Renal cortical epithelial cell (primary cell): ENCODE results near the gene C11orf21. TPM values are rescaled to one million over a fixed set of nuclear protein-coding genes. Genes with fewer than 3 reads are reported as not detected.

Source experiments
- DNase-seq: peaks from one replicate; pipeline ENCODE4 v3.0.0-alpha.2; 2011; ENCODE audit warnings: low read depth
- total RNA-seq: library from RNA; depleted of rRNA; stranded (reverse); fragments of >200 nt; gene quantifications from 2 replicates; pipeline ENCODE4 v1.2.3, GENCODE V29; 2014

Gene C11orf21
- total RNA-seq, 1 donor from 2014 or later, result 0.10 TPM

DNA sequence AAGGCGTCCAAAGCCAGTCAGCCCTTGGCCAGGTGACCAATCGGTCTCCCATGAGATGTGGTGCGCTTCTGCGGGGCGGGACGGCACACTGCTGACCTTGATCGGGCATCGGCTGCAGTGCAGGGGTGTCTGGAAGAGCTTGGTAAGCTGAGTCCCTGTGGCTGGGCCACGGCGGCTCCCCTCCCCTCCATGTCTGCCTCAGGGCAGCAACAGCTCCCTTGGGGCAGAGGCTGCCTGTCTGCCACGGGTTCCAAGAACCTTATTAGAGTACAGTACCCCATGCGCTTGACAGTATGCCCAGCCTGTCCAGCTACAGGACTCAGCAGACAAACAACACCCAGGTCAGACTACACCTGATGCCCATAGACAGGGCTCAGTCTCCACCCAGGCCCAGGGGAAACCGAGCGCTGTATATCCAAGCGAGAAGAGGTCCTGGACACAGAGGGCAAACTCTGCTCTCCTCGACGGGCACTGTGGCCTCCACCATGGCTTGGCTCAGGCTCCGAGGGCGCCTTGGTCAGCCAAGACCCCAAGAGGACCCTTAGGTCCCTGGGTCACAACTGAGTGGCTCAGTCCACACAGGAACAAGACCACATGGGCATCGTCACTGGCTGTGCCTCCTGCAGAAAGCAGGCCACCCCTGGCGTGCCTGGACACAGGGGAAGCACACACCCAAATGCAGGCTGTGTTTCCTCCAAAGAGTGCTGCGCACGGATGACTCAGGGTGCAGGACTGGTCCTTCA lies 19.0 kb upstream of the C11orf21 start:
- DNase-seq, result no peak

- DNase-seq, result no peak
Observed at GRCh38 chr11:2319791-2320472, 18.2 kb upstream of the C11orf21 start.

- DNase-seq, result no peak
Observed at GRCh38 chr11:2318707-2319106, 17.0 kb upstream of the C11orf21 start.

DNA sequence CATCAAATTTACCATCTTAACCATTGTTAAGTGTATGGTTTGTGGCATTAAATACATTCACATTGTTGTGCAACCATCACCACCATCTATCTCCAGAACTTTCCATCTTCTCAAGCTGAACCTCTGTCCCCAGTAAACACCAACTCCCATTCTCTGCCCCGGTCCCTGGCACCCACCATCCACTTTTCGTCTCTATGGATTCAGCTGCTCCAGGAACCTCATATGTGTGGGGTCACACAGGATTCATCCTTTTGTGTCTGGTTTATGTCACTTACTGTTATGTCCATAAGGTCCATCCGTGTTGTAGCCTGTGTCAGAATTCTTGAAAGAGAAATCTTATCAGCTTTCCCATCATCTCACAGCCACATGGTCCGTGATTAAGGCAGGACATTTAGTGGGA lies 16.4 kb upstream of the C11orf21 start:
- DNase-seq, result no peak

DNA sequence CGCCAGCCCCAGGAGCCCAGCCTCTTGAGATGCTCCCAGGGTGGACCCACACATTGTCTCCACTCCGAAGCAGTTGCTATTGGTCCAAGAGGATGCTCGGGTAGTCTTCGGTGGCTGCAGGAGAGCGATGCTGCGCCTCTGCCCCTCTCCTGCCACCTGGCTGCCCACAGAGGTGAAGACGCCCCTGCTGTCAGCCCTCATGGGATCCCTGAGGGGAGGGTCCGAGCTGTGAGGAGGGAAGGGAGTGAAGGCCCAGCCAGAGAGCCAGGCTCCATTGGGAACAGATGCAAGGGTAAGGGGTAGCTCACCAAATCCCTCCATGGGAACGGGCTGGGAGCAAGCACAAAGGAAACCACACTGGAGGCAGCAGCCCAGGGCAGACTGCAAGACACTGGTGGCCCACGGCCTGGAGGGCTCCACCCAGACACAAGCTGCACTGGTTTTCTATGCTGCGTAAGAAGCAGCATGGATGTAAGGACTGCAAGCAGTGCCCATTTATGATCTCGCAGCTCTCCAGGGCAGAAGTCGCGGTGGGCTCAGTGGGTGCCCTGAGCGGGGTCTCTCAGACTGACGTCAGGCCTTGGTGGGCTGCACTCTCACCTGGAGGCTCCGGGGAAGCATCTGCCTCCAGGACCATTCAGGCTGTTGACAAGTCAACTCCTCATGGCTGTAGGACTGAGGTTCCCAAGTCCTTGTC lies 15.8 kb upstream of the C11orf21 start:
- no peak for DNase-seq

- DNase-seq, result no peak
Observed at GRCh38 chr11:2316963-2317244, 15.2 kb upstream of the C11orf21 start.

- DNase-seq, result no peak
Observed at GRCh38 chr11:2316169-2316962, 14.6 kb upstream of the C11orf21 start.

DNA sequence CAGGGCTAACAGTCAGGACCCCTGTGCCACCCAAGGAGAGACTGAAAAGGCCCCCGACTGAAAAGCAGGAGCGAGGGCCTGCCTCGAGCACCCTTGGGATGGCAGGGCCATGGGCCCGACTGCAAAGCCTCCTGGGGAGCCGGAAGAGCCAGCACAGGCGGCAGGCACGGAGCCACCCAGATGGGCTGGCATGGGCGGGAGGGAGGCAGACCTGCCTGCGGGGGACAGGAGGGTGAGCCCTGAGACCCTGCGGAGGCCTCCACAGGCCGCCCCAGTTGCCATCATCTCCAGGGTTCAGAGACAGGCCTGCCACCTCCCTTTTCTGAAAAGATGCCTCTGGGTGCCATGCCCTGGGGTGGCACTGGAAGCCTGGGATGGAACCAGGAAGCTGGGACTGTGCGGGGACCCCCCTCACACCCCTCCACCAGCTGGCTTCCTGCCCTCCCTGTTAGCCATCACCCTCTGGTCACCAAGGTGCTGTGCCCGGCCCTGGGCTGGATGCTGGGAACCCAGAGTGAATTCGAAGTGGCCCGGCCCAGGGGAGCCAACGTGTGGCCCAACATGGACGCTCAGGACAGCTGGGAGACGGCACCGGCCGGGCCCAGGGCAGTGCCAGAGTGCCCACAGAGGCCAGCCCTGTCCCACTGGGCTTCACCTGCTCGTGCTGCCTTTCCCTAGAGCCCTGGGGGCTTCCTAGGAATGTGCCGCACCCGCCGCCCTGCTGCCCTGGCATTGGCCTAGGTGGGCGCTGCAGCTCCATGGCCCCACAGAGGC lies 13.9 kb upstream of the C11orf21 start:
- no peak for DNase-seq

DNA sequence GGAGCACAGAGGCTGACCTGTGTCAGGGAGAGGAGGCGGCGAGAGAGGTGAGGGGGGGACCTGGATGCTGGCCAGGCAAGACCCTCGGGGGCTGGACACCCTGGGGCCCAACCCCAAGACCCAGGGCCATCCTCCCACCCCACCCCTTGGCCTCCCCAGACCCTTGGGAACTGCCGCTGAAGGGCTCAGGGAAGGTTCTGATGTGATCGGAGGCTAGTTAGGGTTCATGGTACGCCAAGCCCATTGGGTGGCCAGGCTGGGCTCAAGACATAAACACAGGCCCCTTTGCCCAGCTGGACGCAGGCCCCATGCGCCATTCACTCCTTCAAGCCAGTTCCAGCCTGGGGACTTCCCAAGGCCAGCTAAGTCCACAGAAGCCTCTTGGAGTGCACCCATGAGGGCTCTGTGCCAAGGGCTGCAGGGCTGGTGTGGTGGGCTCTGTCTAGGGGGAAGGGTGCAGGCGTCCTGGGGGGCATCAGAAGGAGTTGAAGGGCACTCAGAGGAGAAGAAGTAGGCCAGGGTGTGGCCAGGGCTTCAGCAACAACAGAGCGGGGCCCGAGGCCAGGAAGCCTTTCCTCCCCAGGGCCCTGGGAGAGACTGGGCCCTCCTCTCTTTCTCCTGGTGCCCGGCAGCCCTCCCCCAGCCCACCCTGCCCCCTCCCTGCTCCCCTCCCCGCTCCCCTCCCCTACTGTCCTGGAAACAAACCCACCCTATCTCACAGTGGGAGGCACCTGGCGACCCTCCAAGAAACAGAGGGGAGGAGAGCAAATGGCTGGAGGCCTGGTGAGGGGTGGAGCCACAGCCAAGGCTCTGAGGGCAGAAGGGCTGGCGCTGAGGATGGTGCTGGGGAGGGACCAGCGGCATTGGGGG lies 13.0 kb upstream of the C11orf21 start:
- DNase-seq, result peak; percentile 28

- DNase-seq, result no peak
Observed at GRCh38 chr11:2314136-2314524, 12.4 kb upstream of the C11orf21 start.

DNA sequence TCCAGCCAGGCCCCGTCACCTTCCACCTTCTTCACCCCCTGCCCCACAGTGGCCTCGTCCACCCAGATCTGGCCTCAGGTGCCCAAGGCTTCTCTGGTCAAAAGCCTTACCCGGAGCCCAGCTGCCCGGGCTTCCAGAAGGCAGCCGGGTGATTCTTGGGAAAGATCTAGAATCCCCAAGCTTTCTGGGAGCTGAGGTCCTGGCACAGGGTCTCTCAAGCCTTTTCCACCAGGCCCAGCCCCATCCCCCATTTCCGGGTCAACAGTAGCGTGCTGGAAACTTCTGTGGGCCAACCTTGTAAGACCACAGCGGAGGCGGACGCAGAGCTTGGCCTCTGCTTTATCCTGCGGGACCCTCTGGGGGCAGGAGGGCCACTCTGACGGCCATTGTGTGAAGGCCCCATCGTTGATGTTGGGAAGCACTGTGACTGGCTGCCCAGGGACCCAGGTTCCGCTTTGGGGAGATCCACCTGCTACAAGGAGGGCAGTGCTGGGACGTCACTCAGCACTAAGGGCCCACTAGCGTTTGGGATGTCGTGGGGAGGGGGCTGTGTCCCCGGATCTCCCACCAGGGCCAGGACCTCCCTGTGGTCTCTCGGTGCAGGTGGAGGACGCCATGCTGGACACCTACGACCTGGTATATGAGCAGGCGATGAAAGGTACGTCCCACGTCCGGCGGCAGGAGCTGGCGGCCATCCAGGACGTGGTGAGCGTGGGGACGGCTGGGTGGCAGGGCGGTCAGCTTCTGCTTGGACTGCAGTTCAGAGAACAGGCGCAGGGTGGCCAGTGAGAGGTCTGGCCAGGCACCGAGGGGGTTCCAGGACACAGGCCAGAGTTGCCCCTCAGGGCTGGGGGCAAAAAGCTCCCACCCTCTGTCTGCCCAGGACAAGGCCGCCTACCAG lies 11.6 kb upstream of the C11orf21 start:
- no peak for DNase-seq

DNA sequence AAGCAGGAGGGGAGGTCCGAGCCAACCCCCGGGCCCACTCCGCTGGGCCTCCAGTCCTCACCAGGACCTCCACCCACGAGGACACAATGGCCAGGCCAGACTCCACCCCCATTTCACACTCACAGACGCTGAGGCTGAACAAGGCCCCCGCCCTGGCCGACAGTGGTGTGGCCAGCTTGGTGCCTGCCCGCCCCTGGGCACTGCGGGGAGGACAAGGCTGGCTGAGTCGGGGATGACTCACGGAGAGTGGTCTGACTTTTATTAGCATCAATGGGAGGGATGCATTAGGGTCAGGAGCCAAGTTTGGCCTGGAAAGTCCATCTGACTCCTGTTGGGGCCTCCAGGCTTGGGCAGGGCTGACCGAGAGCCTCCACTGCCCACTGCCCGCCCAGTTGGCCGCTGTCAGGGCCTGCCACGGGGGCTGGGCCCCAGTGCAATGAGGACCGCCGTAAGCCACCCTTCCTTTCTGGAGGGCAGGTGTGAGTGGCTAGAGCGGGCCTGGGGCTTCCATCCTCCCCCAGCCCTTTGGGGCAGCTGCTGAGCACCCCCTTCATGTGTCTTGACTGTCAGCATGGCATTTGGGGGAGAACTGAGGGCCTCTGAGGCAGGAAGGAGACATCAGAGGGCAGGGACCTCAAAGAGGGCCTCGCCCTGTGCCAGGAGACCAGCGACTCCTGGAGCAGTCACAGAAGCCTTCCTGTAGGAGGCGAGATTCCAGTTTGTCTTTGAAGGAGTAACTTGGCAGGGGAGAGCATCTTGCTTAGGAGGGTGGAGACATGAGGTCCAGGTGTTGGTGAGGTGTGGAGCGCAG lies 10.7 kb upstream of the C11orf21 start:
- DNase-seq, result peak; percentile 68

GRCh38 chr11:2311353-2312133 lies 9.8 kb upstream of the C11orf21 start:
- no peak for DNase-seq

- no peak for DNase-seq
Observed at GRCh38 chr11:2310786-2311352, 9.2 kb upstream of the C11orf21 start.

DNA sequence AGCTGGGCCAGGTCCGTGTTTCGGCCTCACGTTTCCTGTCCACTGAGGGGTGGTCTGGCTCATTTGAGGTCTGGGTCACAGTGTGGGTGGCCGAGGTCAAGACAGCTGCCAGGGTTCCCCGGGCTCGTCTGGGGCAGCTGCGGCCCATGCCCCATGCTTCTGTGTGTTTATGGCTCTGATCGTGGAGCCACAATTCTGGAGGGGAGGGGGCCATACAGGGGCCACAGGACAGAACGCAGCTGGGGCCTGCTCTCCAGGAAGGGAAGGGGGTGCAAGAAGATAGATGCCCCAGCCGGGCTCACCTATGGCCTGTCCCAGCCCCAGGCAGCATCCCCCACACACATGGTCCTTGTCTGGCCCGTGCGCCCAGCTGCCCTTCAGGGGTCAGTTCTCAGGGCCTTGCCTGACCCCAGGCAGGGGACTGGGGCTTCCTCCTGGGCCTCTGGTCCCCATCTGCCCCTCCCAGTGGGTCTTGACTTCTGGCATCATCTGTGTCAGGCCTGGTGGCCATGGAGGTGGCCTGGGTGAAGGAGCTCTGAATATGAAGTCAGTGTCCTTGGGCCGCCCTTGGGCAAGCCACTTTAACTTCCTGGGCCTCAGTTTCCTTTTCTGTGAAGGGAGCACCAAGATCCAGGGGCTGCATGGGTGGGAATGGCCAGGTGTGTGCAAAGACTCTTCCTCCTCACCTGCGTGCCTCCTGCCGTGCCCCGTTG lies 8.5 kb upstream of the C11orf21 start:
- no peak for DNase-seq

GRCh38 chr11:2309251-2310072 lies 7.7 kb upstream of the C11orf21 start:
- no peak for DNase-seq
